Endothelial cell (in vitro differentiated cells): ENCODE data around the gene TMEM151A. TPM values are rescaled to one million over a fixed set of nuclear protein-coding genes. Genes with fewer than 3 reads are reported as not detected.

Source experiments
- DNase-seq: peaks from one replicate; pipeline ENCODE4 v3.0.0; 2021; ENCODE audit warnings: low spot score
- H3K27ac Mint-ChIP-seq: one replicate; pipeline ENCODE4 v1.8.0; 2021; ENCODE audit warnings: mixed read lengths, inconsistent platforms; ENCODE audit not compliant: unreplicated experiment
- H3K27me3 Mint-ChIP-seq: one replicate; pipeline ENCODE4 v1.8.0; 2021; ENCODE audit warnings: mild to moderate bottlenecking, moderate library complexity, mixed read lengths, inconsistent platforms; ENCODE audit not compliant: unreplicated experiment
- H3K36me3 Mint-ChIP-seq: one replicate; pipeline ENCODE4 v1.8.0; 2021; ENCODE audit warnings: mild to moderate bottlenecking, low read depth, mixed read lengths, inconsistent platforms; ENCODE audit not compliant: unreplicated experiment
- H3K4me1 Mint-ChIP-seq: one replicate; pipeline ENCODE4 v1.8.0; 2021; ENCODE audit warnings: mild to moderate bottlenecking, mixed read lengths, inconsistent platforms; ENCODE audit not compliant: unreplicated experiment
- H3K4me3 Mint-ChIP-seq: one replicate; pipeline ENCODE4 v1.8.0; 2021; ENCODE audit warnings: mild to moderate bottlenecking, mixed read lengths, inconsistent platforms; ENCODE audit not compliant: unreplicated experiment
- H3K9me3 Mint-ChIP-seq: one replicate; pipeline ENCODE4 v1.8.0; 2021; ENCODE audit warnings: mixed read lengths, inconsistent platforms; ENCODE audit not compliant: unreplicated experiment
- total RNA-seq: library from RNA; stranded (reverse); fragmentation: NEBNext Ultra II Directional; extraction: Animal tissue kit (Norgen Biotek cat#: 25700); gene quantifications from one replicate; pipeline ENCODE4 v1.2.1, GENCODE V29; 2021; ENCODE audit not compliant: unreplicated experiment
- TF ChIP-seq, protein P1 (sequence below): fragments of 200-600 bp; sonication (generic); IDR thresholded peaks from one replicate; pipeline ENCODE4 v1.5.0; 2021; ENCODE audit warnings: antibody characterized with exemption; ENCODE audit not compliant: unreplicated experiment

TMEM151A gene
- total RNA-seq, 1 donor from 2014 or later: not detected

DNA sequence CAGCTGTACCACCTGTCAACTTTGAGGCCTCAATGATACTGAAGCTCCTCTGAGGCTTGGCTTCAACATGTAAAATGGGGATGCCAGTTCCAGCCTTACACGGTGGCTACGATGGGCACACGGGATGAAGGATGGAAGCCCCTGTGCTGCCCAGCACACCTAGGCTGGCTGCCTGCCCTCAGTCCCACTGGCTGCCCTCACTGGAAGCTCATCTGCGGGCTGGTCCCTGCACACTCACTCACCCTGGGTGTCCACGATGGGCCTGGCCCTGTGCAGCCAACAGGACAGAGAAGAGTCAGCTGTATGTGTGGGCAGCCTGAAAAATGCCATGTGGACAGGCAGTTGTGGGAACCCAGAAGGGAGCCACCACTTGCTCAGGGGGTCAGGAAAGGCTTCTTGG lies 5.0 kb upstream of the TMEM151A start:
- no peak for DNase-seq
- Mint-ChIP-seq H3K9me3 (no peaks in the 10 kb centered on the region), H3K27me3 (peaks cover 17% of the 10 kb centered on the region), H3K27ac (no peak overlapping the region), H3K36me3 (peaks cover under 1% of the 10 kb centered on the region), H3K4me3 (no peak overlapping the region), H3K4me1 (peaks cover 18% of the 10 kb centered on the region)
- TF ChIP-seq, protein P1, sequence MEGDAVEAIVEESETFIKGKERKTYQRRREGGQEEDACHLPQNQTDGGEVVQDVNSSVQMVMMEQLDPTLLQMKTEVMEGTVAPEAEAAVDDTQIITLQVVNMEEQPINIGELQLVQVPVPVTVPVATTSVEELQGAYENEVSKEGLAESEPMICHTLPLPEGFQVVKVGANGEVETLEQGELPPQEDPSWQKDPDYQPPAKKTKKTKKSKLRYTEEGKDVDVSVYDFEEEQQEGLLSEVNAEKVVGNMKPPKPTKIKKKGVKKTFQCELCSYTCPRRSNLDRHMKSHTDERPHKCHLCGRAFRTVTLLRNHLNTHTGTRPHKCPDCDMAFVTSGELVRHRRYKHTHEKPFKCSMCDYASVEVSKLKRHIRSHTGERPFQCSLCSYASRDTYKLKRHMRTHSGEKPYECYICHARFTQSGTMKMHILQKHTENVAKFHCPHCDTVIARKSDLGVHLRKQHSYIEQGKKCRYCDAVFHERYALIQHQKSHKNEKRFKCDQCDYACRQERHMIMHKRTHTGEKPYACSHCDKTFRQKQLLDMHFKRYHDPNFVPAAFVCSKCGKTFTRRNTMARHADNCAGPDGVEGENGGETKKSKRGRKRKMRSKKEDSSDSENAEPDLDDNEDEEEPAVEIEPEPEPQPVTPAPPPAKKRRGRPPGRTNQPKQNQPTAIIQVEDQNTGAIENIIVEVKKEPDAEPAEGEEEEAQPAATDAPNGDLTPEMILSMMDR: no peak

DNA sequence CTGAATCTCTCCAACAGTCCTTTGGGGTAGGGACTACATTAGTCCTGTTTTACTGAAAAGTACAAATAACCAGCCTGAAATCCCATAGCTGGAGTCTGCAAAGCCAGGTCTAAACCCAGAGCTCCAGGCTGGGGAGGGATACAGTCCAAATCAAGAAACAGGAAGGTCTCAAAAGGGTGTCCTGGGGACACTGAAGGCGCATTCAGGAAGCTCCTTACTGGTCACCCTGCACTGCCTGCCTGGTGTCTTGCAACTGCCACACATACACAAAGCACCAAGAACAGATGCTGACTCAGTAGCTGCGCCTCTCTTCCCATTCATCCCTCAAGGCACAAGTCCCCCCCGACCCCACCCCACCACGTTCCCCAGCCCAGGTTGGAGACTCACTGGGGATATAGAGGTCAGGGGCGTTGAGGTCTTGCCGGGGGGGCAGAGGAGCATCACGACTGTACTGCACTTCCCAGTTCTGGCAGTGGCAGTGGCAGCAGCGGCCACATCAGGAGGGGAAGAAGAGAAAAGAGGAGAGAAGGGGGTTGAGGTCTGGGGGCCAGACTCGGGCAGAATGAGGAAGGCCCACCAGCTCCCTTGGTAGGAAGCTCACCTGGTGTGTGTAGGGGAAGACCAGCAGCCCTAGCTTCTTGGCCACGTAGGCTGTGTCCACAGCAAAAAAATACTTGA lies 4.3 kb upstream of the TMEM151A start:
- TF ChIP-seq, protein P1: no peak
- Mint-ChIP-seq H3K27me3 (peaks cover 17% of the 10 kb centered on the region), H3K4me1 (peaks cover 18% of the 10 kb centered on the region), H3K27ac (no peak overlapping the region), H3K4me3 (peak overlapping the region; percentile 67), H3K9me3 (no peaks in the 10 kb centered on the region), H3K36me3 (no peaks in the 10 kb centered on the region)
- no peak for DNase-seq

DNA sequence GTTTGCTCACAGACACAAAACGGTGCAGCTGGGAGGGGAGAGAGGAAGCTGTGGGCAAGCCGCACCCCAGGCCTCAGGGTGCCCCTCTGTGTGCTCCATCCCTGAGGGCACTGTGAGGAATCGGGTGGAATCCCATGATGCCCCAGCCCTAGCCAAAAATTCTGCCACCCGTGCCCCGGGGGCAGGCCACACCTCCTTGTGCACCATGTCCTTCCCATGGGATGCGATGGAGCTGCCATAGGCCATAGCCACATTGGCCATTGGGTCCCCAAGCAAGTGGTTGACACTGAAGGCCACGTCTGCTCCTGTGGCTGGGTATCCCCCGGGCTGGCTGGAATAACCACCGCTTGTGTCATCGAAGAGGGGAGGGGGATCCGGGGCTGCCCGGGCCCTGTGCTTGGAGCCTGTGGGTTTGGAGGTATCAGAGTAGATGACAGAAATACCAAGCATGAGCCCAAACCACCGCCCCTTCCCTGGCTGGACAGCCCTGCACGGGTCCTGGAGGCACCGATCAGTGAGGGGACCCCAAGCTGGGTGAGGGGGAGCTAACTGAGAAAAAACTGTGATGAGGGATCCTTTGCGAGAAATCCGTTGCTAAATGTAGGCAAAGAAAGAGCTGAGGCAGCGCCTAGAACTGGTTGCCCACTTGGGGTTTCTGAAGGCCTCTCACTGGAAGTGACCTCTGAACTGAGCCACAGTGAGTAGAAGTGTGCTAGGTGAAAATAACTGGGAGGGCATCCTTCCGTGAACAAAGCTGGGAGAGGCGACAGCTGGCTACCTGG lies 3.6 kb upstream of the TMEM151A start:
- TF ChIP-seq, protein P1: no peak
- Mint-ChIP-seq H3K27ac (peak overlapping the region; percentile 92), H3K9me3 (no peaks in the 10 kb centered on the region), H3K4me1 (peaks cover 18% of the 10 kb centered on the region), H3K27me3 (peaks cover 21% of the 10 kb centered on the region), H3K36me3 (peaks cover 4% of the 10 kb centered on the region), H3K4me3 (peak overlapping the region; percentile 96)
- DNase-seq: no peak

DNA sequence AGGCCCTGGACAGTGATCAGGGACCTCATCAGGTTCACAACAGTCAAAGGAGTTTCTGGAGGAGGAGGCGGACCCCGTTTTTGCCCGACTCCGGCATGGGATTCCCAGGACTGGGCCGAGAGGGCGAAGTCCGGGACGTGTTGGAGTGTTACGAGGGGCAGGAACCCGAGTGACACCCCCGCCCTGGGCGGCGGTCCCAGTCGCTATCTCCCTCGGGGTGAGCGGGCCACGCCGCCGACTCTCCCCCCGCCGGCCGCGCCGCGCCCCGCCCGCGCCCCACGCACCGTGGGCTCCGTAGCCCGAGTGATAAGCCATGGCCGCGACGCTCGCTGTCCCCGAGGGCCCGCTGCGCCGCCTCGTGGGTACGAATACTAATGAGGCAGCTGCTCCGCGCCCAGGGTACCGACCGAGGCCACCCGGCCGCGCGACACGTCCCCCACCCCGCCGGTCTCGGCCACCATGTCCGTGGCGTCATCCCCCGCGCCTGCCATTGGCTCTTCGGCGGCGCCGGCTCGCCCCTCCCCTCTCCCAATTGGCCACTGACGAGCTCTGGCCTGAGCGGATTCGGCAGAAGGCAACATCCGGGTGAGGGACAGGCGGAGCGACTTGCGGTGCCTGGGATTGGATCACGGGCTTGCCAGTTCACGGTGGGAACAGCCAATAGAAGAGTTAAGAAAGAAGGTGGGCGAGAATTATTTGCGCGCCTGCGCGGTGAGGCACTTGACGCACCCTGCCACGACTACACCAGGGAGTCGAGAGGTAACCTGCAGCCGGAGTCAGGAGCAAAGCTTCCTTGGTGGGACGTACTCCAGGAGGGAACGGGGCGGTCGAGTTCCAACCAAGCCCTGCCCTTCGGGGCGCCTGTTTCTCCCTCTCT lies 2.8 kb upstream of the TMEM151A start, which contains the start of gene YIF1A:
Gene YIF1A (minus strand): TSS at position 473 of the 877 bp plus-strand sequence. CDS start 158 bp downstream, at position 315.
- H3K27me3 Mint-ChIP-seq: peaks cover 24% of the 10 kb centered on the region
- peaks cover 4% of the 10 kb centered on the region for H3K36me3 Mint-ChIP-seq
- TF ChIP-seq, protein P1: no peak
- DNase-seq: peak; percentile 97
- H3K27ac Mint-ChIP-seq: peak within 1 kb of the TSS; percentile 92
- H3K4me1 Mint-ChIP-seq: peaks cover 18% of the 10 kb centered on the region
- peak within 1 kb of the TSS; percentile 96 for H3K4me3 Mint-ChIP-seq
- no peaks in the 10 kb centered on the region for H3K9me3 Mint-ChIP-seq
